GM19193 (cell line): ENCODE data around the gene UPP1.

ENCODE experiments used
- POLR2A ChIP-seq: IDR thresholded peaks from 4 replicates; pipeline ENCODE4 v1.6.1; 2011; ENCODE audit not compliant: insufficient read depth, insufficient read length; ENCODE audit errors: extremely low read depth

The UPP1 gene

GRCh38 chr7:48130658-48131108 lies 41.6 kb downstream of the UPP1 start:
- TF ChIP-seq POLR2A, result no peak

DNA sequence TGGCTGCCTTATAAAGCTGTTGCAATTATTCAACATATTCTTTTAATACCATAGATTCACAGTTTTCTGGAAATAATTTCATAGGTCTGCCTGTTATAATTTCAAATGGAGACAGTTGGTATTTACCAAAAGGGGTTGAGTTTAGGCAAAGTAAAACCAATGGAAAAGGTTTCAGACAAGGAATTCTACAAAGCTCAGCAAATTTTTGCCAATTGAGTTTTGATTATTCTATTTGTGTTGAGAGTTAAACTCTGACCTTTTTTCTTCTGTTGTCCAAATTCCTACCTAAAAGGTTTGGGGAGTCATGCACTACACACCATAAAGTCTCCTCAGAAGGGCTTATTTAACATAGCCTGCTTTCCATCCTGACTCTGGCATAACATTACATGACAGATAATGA lies 43.7 kb downstream of the UPP1 start:
- no peak for TF ChIP-seq POLR2A

- no peak for TF ChIP-seq POLR2A
These were observed 50.4 kb downstream of the UPP1 start for GRCh38 chr7:48139459-48139858.

DNA sequence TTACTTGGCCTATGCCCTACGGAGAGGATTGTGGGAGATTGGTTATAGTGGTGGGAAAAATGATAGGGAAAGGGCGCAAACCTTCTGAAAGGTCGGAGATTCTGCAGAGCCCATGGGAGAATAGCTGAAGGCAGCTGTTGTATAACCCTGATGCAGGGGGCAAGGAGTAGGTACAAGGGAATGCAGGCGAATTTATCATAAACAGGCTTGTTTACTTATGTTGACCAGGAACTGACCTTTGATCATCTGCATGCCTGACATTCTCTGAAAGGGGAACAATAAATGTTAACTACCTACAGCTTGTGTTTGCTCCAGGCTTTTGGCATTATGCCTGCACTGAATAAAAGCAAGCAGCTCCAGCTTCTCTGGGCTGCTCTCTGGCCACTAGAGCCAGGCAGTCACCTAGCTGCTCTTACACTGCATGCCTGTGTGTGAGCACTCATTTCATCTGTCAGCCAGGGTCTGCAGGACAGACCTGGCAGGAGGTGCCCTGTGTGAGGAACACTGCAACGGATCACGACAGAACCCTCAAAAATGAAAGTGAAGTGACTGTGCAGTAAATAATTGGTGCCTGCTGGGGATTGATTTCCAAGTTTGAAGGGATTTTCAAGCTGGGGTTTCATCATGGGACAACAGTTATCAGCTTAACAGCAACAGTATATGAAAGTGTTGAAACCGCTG lies 51.1 kb downstream of the UPP1 start:
- no peak for TF ChIP-seq POLR2A

DNA sequence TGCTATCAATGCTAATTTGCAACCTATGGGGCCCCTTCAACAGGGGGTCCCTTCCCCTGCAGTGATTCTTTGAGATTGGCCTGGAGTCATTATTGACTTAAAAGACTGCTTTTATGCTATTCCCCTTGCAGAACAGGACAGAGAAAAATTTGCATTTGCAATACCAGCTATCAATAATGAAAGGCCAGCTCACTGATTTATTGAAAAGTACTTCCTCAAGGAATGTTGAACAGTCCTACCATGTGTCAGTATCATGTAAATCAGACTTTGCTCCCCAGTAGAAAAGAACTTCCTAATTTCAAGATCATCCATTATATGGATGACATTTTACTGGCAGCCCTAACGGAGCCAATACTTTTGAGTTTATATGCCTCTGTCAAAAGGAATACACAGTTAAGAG lies 52.5 kb downstream of the UPP1 start:
- no peak for TF ChIP-seq POLR2A

DNA sequence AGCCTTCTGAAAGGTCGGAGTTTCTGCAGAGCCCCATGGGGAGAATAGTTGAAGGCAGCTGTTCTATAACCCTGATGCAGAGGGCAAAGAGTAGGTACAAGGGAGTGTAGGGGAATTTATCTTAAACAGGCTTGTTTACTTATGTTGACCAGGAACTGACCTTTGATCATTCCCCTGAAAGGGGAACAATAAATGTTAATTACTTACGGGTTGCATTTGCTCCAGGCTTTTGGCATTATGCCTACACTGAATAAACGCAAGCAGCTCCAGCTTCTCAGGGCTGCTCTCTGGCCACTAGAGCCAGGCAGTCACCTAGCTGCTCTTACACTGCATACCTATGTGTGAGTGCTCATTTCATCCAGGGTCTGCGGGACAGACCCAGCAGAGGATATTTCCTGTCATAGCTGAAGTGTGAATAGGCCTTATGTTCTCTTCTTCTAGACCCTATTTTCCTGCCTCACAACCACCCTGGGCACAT lies 55.3 kb downstream of the UPP1 start:
- TF ChIP-seq POLR2A, result no peak

- no peak for TF ChIP-seq POLR2A
These were observed 58.1 kb downstream of the UPP1 start for GRCh38 chr7:48147078-48147591.

GRCh38 chr7:48148311-48148710 lies 59.2 kb downstream of the UPP1 start:
- TF ChIP-seq POLR2A, result no peak

DNA sequence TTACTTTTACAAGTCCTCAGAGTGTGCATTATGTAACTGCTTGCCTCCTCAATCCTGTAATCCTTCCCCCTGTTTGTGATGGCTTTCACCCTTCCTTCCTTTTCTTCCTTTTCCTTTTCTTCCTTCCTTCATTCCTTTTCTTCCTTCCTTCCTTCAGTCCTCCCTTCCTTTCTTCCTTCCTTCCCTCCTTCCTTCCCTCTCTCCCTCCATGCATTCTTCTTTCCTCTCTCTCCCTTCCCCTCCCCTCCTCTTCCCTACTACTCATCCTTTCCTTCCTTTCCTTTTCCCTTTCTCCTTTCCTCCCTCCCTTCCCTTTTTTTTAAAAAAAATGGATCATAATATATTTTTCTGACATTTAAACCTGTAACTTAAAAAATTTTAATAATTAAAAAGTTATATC lies 60.0 kb downstream of the UPP1 start:
- no peak for TF ChIP-seq POLR2A

- no peak for TF ChIP-seq POLR2A
These were observed 61.0 kb downstream of the UPP1 start for GRCh38 chr7:48150086-48150485.

DNA sequence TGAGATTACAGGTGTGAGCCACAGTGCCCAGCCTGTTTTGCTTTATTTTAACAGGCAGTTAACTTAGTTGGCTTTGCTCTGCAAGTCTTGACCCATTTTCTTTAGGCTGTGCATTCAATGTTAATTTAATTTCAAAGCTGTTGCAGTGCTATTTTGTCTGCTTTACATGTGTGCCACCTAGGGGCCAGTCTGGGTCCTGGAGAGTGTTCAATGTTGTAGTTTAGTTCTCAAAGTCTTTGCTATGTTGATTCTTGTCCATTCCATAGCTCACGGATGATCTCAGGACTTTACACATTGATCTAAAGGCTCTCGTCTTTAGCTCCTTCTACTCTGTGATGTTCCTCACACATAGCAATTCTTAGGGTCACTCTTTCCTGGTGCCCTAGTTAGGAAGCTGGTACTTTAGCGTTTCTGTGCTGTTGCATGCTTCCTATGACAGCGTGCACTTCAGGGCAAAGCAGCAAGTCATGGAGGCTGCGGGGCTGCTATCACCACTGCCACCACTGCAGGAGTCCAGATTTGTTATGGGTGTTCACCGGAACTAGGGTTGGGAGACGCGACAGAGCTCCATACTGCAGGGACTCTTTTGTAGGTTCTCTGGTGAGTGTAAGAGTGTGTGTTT lies 65.8 kb downstream of the UPP1 start:
- TF ChIP-seq POLR2A, result no peak
